ENCODE results near the gene NEK10. TPM values are rescaled to one million over a fixed set of nuclear protein-coding genes. Genes with fewer than 3 reads are reported as not detected.

The NEK10 gene
- total and polyA plus RNA-seq, 4 donors: 3.5 to 60.3 (median 12.8) TPM

GRCh38 chr3:27094721-27095120, 274.5 kb downstream of the NEK10 start:
- Histone ChIP-seq H3K27me3 (ENCODE audit: control insufficient read depth in 3 of 3, insufficient read depth in 3 of 3, low read length in 2 of 3) (no peaks in the 10 kb centered on the region), H3K9me3 (ENCODE audit: control insufficient read depth in 4 of 4, insufficient read depth in 3 of 4, low read length in 3 of 4) (no peaks in the 10 kb centered on the region), H3K27ac (ENCODE audit: low read depth in 1 of 2, low read length in 1 of 2) (no peak overlapping the region), H3K36me3 (ENCODE audit: control insufficient read depth in 4 of 4, insufficient read depth in 4 of 4, low read length in 4 of 4) (no peaks in the 10 kb centered on the region), H3K4me3 (no peak overlapping the region), H3K9ac (ENCODE audit: insufficient read depth in 1 of 2, low read length in 2 of 2) (no peak overlapping the region), H3K4me1 (ENCODE audit: control insufficient read depth in 5 of 5, insufficient read depth in 5 of 5, low read length in 5 of 5) (peaks cover 0 to 19% (median 6%) of the 10 kb centered on the region in 5 donors)
- 16 to 32% methylated on average over 4 of the region's 4 CpGs for WGBS, 2 donors
- DNase-seq (no peak), ATAC-seq (ENCODE audit: insufficient read depth, low FRiP score) (no peak)
- no peak for TF ChIP-seq CTCF (IDR thresholded peaks at IDR 0.05; ENCODE audit: control extremely low read depth, extremely low read depth)

- TF ChIP-seq CTCF (IDR thresholded peaks at IDR 0.05; ENCODE audit: control extremely low read depth, extremely low read depth): no peak
- DNase-seq: peak in 2 of 3 donors; percentile 37 to 62
These were observed 275.4 kb downstream of the NEK10 start for GRCh38 chr3:27093771-27094170.

GRCh38 chr3:27090275-27091041, 278.7 kb downstream of the NEK10 start:
- H3K27me3 ChIP-seq (ENCODE audit: control insufficient read depth in 3 of 3, insufficient read depth in 3 of 3, low read length in 2 of 3): no peaks in the 10 kb centered on the region
- no peak overlapping the region for H3K9ac ChIP-seq (ENCODE audit: insufficient read depth in 1 of 2, low read length in 2 of 2)
- ATAC-seq (ENCODE audit: insufficient read depth, low FRiP score) (no peak), DNase-seq (peak in 2 of 3 donors; percentile 33 to 55)
- 55 to 73% methylated on average over 6 of the region's 6 CpGs for WGBS, 2 donors
- TF ChIP-seq CTCF (IDR thresholded peaks at IDR 0.05; ENCODE audit: control extremely low read depth, extremely low read depth): no peak
- no peaks in the 10 kb centered on the region for H3K36me3 ChIP-seq (ENCODE audit: control insufficient read depth in 4 of 4, insufficient read depth in 4 of 4, low read length in 4 of 4)
- no peaks in the 10 kb centered on the region for H3K9me3 ChIP-seq (ENCODE audit: control insufficient read depth in 4 of 4, insufficient read depth in 3 of 4, low read length in 3 of 4)
- no peak overlapping the region for H3K27ac ChIP-seq (ENCODE audit: low read depth in 1 of 2, low read length in 1 of 2)
- H3K4me1 ChIP-seq (ENCODE audit: control insufficient read depth in 5 of 5, insufficient read depth in 5 of 5, low read length in 5 of 5): peaks cover 0 to 20% (median 6%) of the 10 kb centered on the region in 5 donors
- H3K4me3 ChIP-seq: no peak overlapping the region

More at GRCh38 chr3:27093771-27094170, 275.4 kb downstream of the NEK10 start:
- no peak overlapping the region for H3K4me3 ChIP-seq
- no peak for ATAC-seq (ENCODE audit: insufficient read depth, low FRiP score)
- 38 to 47% methylated on average over 2 of the region's 2 CpGs for WGBS, 2 donors
- no peaks in the 10 kb centered on the region for H3K27me3 ChIP-seq (ENCODE audit: control insufficient read depth in 3 of 3, insufficient read depth in 3 of 3, low read length in 2 of 3)
- H3K4me1 ChIP-seq (ENCODE audit: control insufficient read depth in 5 of 5, insufficient read depth in 5 of 5, low read length in 5 of 5): peaks cover 0 to 20% (median 6%) of the 10 kb centered on the region in 5 donors
- H3K9ac ChIP-seq (ENCODE audit: insufficient read depth in 1 of 2, low read length in 2 of 2): no peak overlapping the region
- no peaks in the 10 kb centered on the region for H3K36me3 ChIP-seq (ENCODE audit: control insufficient read depth in 4 of 4, insufficient read depth in 4 of 4, low read length in 4 of 4)
- H3K9me3 ChIP-seq (ENCODE audit: control insufficient read depth in 4 of 4, insufficient read depth in 3 of 4, low read length in 3 of 4): no peaks in the 10 kb centered on the region
- H3K27ac ChIP-seq (ENCODE audit: low read depth in 1 of 2, low read length in 1 of 2): no peak overlapping the region

Measured in lung (tissue), 12 donors.